GM19397 (cell line): Measurements from ENCODE around the gene SLC6A8.
"Not testable (repeated sequence)": the region's sequence is repeated elsewhere in the genome, so short reads cannot be mapped to it uniquely, and the experiment has no call there.

Experiments used
- ATAC-seq: cut with Tn5 transposase; IDR thresholded peaks from one replicate; pipeline ENCODE4 v1.9.1; 2021; ENCODE audit warnings: mild to moderate bottlenecking, moderate library complexity; ENCODE audit not compliant: unreplicated experiment

The SLC6A8 gene

DNA sequence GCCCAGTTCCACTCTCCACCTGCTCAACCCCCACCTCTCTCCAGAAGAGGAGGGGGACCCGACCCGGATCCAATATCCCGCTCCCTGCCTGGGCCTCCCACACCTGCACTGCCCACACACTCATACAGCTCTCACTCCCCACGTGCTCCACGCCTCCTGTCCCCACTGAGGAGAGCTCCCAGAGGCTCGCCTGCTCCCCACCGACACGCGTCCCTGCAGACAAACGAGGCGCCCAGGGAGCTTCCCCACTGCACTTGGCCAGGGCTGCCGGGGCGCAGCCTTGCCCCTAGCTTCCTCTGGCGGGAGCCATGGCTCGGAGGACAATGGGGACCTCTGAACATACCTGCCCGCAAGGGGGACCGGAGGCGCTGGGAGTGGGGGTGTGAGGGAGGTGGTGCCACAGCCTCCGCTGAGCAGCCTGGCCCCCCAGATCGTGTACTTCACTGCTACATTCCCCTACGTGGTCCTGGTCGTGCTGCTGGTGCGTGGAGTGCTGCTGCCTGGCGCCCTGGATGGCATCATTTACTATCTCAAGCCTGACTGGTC is 5.0 kb downstream of the SLC6A8 start:
- no peak for ATAC-seq

DNA sequence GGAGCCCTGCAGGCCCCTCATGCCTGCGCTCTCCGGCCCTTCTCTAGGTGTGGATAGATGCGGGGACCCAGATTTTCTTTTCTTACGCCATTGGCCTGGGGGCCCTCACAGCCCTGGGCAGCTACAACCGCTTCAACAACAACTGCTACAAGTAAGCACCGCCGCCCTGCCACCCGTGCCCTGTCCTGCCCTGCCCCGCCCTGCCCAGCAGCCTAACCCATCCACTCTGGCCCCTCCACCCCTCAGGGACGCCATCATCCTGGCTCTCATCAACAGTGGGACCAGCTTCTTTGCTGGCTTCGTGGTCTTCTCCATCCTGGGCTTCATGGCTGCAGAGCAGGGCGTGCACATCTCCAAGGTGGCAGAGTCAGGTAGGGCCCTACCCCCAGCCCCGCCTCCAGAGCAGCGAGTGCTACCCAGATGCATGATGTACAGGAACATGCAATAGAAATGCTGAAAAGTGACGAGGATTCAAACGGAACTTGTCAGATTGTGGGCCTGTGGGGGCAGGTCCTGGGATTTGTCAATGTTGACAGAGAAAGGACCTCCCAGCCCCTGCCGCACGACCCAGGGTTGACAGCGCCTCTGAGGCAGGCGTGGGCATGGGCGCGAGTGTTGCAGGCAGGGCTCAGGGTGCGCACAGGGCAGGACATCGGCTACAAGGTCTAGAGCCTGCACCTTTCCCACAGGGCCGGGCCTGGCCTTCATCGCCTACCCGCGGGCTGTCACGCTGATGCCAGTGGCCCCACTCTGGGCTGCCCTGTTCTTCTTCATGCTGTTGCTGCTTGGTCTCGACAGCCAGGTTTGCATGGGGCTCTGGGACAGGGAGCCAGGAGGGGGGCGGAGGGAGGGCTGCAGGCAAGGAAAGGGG is 5.7 kb downstream of the SLC6A8 start:
- no peak for ATAC-seq

DNA sequence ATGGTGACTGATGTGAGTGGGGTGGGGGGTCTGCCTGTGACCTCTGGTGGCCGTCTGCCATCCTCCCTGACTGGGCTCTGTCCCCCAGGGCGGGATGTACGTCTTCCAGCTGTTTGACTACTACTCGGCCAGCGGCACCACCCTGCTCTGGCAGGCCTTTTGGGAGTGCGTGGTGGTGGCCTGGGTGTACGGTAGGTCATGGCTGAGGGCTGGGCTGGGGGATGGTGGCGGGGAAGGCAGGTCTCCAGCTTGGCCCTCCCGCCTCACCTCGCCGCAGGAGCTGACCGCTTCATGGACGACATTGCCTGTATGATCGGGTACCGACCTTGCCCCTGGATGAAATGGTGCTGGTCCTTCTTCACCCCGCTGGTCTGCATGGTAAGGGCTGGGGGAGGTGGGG is 6.5 kb downstream of the SLC6A8 start:
- ATAC-seq: not testable (repeated sequence)

DNA sequence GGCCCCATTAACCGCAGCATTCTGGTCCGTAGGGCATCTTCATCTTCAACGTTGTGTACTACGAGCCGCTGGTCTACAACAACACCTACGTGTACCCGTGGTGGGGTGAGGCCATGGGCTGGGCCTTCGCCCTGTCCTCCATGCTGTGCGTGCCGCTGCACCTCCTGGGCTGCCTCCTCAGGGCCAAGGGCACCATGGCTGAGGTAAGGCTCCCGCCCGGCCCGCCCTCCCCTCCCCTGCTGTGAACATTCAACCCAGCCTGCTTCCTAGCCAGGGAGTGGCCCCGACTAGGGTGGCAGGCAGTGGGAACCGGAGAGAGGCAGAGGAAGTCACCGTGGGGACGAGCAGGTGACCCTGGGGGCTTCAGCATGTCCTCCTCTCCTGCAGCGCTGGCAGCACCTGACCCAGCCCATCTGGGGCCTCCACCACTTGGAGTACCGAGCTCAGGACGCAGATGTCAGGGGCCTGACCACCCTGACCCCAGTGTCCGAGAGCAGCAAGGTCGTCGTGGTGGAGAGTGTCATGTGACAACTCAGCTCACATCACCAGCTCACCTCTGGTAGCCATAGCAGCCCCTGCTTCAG is 7.1 kb downstream of the SLC6A8 start:
- ATAC-seq: no peak

DNA sequence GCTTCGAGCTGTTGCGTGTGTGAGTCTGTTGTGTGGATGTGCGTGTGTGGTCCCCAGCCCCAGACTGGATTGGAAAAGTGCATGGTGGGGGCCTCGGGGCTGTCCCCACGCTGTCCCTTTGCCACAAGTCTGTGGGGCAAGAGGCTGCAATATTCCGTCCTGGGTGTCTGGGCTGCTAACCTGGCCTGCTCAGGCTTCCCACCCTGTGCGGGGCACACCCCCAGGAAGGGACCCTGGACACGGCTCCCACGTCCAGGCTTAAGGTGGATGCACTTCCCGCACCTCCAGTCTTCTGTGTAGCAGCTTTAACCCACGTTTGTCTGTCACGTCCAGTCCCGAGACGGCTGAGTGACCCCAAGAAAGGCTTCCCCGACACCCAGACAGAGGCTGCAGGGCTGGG is 8.4 kb downstream of the SLC6A8 start:
- ATAC-seq: no peak

DNA sequence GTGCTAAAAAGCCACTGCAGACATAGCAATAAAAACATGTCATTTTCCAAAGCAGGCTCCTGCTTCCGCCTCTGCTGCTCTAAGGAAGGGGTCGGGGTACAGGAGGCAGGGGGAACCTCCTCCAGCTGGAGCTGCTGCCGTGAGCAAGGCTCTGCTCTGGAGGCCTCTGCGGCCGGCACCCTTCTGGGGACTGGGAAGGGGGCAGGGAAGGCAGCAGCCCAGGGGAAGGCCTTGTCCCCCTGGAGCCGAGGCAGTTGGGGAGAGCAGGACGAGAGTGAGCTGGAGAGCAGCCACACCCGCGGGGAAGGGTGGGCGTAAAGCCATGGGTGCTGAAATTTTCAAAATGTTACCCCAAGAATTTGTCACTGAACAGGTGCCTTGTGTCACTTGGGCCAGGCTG is 8.8 kb downstream of the SLC6A8 start:
- not testable (repeated sequence) for ATAC-seq

DNA sequence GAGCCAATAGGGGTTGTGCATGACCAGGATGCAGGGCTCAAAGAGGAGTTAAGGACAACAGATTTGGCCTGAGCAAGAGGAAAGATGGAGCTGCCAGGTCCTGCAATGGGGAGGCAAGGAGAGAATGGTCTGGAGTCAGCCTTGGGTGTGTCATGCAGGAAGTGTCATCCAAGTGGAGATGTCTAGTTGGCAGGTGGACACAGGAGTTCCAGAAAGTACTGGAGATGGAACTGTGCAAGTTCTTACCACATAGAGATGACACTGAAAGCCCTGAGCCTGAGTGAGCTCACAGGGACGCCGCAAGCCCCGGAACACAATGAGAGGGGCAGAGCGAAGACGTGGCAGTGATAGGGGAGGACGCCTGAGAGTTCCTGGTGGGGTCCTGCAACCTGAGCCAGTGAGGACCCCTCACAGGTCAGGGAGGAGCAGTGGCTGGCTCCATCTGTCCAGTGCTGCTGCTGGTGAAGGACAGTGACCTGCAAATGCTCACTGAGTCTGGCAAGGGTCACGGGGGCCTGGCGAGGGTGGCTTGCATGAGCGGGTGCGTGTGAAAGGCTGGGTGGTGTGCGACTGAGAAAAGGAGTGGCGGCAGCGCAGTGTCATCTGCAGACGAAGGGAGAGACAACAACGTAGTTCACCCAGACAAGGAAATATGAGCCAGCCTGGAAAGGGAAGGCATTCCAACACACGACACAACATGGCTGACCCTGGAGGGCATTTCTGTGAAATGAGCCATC is 9.4 kb downstream of the SLC6A8 start:
- ATAC-seq: not testable (repeated sequence)

DNA sequence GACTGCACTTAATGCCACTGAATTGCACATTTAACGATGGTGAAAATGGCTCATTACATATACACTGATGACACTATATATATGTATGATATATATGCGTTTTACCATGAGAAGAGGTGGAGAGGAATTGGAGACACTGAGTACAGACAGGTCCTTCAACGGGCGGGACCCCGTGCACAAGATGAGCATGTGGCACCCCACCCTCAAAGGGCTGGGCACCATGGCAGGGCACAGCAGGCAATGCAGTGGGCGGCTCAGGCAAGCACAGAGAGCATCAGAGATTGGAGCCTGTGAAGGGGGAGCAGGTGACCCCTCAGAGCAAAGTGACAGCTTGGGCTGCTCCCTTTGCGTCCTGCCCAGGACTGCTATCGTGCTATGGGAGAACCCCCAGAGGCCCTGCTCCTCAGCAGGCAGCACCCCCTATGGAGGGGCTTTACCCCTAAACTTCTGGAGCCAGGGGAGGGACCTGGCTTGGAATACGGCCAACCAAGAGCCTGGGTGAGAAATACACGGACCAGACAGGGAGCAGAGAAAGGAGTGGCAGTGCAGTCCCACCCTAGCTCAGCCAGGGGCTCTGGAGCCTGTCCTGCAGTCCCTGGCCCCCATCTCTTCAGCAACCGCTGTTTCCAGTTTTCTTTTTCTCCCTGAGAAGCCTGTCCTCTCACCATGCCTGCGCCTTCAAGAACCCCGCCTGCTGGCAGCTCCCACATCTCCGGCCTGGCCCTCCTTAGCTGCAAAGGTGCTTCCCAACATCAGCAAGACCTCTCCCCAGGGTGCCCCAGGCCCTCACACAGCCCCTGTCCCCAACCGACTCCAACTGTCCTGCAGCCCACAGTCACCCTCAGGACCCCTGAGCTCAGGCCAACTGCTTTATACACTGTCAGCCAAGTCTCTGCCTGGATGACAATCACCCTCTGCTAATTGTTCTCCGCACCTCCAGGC is 10.5 kb downstream of the SLC6A8 start:
- no peak for ATAC-seq

DNA sequence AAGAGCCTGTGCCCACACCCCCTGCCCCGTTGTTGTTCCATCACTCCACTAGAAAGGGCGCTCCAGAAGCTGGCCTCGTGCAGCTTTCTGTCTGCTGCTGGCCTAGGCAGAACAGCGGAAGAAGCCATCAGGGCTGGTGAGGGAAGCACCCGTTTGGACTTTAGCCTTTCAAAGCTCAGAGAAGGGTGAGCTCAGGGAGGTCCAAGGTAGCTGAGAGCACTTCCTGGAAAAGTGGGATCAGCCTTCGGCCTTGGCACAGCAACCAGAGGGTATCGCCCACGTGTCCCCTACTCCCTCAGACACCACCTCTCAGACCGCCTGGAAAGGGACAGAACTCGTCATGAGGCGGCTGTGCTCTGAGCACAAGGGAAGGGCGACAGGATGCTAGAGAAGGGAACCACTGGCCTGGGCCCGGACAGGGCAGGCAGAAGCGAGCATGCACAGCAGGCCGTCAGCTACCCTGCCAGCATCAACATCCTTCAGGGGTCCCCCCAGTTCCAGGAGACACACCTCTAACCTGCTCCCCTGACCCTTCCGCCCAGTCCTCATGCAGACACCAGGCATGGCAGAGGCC is 11.6 kb downstream of the SLC6A8 start:
- not testable (repeated sequence) for ATAC-seq

DNA sequence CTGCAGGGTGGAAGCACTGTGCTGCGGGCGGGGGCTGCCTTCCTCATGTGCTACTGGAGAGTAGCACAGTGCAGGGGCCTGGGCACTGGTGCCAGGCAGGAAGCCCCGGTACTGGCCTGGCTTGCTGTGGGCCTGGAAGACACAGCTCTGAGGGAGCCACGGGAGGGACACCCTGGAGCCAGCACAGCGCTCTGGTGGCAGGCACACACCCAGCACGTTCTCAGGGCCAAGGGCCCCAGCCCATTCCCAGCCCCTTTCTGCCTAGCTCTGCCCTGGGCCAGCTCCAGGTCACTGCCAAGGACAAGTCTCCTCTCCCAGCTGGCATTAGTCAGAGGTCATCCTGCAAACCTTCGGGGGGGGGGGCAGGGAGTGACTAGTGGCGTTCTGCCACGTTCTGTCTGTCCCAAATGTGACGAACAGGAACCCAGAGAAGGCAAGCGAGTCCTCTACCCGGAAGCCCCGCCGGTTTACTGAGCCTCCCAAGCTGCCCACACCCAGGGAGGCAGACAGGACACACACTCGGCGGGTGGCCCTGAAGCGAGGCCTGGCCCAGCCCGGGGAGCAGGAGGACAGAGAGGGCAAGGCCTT is 12.2 kb downstream of the SLC6A8 start:
- not testable (repeated sequence) for ATAC-seq

DNA sequence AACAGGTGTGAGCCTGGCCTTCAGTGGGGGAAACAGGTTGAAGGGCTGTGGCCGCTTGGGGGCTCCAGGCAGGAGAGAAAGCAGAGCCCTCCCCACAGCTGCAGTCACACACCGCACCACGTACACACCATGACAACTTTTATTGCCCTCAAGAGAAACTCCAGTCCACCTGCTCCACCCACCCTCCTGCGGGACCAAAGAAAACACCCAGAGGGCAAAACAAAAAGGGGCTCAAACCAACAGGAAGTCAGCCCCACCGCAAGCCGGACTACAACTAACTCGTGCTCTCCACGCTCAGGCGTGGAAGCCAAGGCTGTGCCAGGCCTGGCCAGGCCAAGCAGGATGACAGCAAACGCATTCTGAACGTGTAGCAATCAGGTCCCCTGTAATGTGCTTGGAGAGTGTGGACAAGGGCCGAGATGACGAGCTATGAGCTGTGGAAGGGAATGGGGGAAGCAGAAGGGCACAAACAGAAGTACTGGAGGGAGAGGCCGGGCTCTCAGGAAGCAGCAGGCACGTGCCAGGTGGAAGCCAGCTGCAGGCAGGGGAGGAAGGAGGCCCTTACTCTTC is 12.7 kb downstream of the SLC6A8 start:
- ATAC-seq: no peak

DNA sequence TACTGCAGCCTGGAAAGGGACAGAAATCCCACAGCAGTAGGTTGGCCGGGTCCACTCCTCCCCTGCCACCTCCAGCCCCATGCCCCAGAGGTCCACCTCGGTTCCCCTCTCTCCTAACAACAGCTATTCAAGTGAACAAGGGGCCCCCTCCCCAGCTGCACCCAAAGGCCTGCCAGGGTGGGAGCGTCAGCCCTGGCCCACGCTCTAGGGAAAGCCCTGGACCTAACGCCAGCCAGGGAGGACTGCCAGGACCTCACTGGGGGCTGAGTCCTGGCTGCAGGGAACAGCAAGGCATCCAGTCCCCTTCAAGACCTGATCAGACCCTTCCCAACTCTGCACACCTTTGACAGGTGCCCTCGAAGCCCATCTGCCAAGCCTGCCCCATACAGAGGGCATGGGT is 13.2 kb downstream of the SLC6A8 start:
- ATAC-seq: no peak

DNA sequence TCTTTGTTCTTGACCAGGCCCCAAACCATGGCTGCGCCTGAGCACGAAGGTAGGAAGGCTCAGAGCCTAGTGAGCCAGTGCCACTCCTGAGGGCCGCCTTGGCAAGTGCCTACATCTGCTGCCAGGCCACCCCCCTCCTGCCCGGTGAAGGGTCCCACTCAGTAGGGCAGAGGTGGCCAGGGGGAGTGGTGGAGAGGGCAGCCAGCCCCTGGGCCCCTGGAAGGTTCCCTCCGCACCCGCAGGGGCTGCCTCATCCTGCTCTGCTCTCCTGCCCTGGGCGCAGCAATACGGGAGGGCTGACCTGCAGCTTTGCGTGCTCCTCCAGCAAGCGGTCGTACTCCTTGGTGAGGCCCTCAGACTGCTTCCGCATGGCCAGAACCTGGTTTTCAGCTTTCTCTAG is 14.0 kb downstream of the SLC6A8 start:
- ATAC-seq: no peak

DNA sequence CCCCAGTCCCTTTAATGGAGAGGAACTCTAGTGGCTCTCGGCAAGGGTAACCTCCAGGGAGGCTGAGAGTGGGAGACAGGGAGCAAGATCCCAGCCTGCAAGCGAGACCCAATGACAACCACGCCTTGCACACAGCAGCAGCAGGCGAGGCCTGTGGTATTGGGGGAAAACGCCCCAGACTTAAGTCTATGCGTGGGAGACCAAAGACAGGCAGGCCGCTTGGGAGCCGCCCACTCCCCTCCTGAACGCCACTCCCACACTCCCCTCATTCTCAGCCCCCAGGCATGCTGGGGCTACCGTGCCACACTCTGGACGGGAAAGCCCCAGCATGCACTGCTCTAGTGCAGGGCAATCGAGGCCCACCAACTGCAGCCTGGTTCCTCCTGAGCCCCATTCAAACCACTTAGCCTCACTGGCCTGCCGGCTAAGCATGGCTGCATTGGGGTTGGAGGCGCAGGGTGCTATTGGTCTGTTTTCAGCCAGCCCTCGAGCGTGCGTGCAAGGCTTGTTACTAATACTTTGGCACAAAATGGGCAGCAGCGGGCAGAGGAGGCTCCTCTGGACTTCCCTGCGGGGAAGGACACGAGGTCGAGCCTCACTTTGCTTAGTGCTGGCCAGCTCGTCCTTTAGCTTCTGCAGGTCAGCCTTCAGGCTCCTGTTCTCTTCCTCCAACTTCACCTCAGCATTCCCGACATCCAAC is 14.8 kb downstream of the SLC6A8 start:
- ATAC-seq: no peak

DNA sequence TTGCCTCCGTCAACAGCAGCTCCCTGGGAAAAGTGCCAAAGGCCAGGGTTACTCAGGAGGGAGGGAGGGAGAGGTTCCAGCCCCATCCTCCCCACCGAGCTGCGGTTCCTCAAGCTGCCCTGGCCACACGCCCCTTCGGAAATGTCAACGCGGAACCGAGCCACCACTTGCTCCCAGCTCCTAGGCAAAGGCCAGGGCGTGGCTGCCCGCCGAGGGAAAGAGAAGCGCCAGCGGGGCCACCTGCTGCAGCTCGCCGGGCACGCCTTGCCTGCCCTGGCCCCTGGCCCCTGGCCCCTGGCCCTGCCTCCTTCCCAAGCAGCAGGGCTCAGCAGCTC is 15.3 kb downstream of the SLC6A8 start:
- ATAC-seq: no peak

DNA sequence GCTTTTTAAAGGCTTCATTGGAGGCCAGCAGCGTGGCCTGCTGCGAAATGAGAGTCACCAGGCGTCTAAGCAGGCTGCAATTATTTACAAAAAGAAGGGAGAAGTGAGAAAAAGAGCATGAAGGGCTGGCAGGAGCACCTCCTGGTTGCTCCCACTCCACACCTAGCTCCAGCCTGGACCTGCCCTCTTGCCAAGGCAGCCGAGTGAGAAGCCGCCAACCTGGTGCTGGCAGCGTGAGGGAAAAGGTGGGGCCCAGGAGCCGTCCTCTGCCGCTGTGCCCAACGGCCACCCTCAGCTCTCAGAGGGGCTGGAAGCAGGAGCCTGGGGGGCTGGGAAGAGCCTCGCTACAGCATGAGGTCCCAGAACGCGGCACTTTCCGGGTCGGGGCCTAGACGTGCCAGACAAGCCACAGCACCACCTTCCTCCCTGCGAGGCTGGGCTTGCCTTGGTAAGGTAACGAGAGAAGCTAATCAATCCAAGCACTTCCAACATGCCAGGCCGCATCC is 16.3 kb downstream of the SLC6A8 start:
- no peak for ATAC-seq

DNA sequence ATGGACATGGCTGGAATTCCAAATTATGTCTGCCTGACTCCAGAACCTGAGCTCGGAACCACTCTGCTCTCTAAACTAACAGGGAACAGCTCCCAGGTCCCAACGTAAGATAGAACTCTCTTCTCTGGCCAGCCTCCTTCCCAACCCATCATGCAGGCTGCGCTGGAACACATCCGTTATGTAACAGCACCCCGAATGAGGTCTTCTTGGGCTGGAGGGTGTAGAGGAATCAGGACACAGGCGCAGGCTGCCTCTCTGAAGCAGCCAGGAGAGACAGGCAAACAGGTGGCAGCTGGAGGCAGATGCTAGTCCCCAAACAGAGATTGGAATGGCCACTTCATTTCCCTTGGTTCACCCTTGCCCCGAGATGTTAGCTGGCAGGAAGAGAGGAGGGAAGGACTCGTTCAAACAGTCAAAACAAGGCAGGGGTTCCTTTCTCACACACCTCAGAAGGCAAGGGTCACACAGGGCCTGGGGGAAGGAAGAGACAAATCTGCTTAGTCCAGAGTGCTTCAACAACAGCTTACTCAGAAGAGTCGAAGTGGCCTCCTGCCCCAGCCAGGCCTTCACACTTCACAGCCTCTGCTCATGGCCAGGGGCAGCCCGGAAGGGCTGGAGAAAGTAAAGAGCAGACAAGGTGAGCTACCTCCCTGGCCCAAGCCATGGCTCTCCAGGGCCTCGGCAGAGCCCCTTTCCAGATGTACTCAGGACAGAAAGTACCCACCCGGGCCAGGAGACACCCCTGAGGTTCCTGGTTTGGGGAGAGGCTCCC is 17.1 kb downstream of the SLC6A8 start:
- not testable (repeated sequence) for ATAC-seq
